Liver (tissue), 3 donors: ENCODE measurements around the gene XYLT1.

Experiments
- EGR1 ChIP-seq, 2 donors: IDR thresholded peaks; 2 replicates each; pipeline ENCODE4 v1.6.1; 2016 to 2018; ENCODE audit warnings: antibody characterized with exemption in 2 of 2, low read depth in 2 of 2
- FOXA1 ChIP-seq: IDR thresholded peaks from 2 replicates; pipeline ENCODE4 v1.6.1; 2016; ENCODE audit warnings: antibody characterized with exemption
- GABPA ChIP-seq, 2 donors: IDR thresholded peaks in 1 of 2; conservative IDR thresholded peaks in 1 of 2; 2 replicates each; pipeline ENCODE4 v1.6.1; 2016; ENCODE audit warnings: antibody characterized with exemption in 2 of 2, mild to moderate bottlenecking in 1 of 2, moderate library complexity in 1 of 2
- JUND ChIP-seq, 2 donors: IDR thresholded peaks; 2 replicates each; pipeline ENCODE4 v1.6.1; 2016; ENCODE audit warnings: antibody characterized with exemption in 2 of 2
- RXRA ChIP-seq, 2 donors: IDR thresholded peaks; 2 replicates each; pipeline ENCODE4 v1.6.1; 2017 to 2018; ENCODE audit warnings: antibody characterized with exemption in 2 of 2, mild to moderate bottlenecking in 1 of 2
- SP1 ChIP-seq: IDR thresholded peaks from 2 replicates; pipeline ENCODE4 v1.6.1; 2018; ENCODE audit warnings: antibody characterized with exemption, mild to moderate bottlenecking
- YY1 ChIP-seq: IDR thresholded peaks from 2 replicates; pipeline ENCODE4 v1.6.1; 2016; ENCODE audit warnings: antibody characterized with exemption, mild to moderate bottlenecking
- ZBTB33 ChIP-seq: IDR thresholded peaks from 2 replicates; pipeline ENCODE4 v1.6.1; 2016; ENCODE audit warnings: antibody characterized with exemption
- TF ChIP-seq, protein P1 (sequence below): fragments of 150-350 bp; IDR thresholded peaks from 2 replicates; pipeline ENCODE4 v1.5.1; 2017; ENCODE audit warnings: improper control_type of control experiment, low read depth, low read length; ENCODE audit not compliant: missing input control
- TF ChIP-seq, protein P2 (sequence below): IDR thresholded peaks from 2 replicates; pipeline ENCODE4 v1.6.1; 2016; ENCODE audit warnings: antibody characterized with exemption
- TF ChIP-seq, protein P3 (sequence below): IDR thresholded peaks from 2 replicates; pipeline ENCODE4 v1.6.1; 2016; ENCODE audit warnings: antibody characterized with exemption, mild to moderate bottlenecking
- donor health status: healthy.
- donor health status: healthy.

- TF ChIP-seq, protein P1, sequence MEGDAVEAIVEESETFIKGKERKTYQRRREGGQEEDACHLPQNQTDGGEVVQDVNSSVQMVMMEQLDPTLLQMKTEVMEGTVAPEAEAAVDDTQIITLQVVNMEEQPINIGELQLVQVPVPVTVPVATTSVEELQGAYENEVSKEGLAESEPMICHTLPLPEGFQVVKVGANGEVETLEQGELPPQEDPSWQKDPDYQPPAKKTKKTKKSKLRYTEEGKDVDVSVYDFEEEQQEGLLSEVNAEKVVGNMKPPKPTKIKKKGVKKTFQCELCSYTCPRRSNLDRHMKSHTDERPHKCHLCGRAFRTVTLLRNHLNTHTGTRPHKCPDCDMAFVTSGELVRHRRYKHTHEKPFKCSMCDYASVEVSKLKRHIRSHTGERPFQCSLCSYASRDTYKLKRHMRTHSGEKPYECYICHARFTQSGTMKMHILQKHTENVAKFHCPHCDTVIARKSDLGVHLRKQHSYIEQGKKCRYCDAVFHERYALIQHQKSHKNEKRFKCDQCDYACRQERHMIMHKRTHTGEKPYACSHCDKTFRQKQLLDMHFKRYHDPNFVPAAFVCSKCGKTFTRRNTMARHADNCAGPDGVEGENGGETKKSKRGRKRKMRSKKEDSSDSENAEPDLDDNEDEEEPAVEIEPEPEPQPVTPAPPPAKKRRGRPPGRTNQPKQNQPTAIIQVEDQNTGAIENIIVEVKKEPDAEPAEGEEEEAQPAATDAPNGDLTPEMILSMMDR: no peak
- TF ChIP-seq FOXA1: no peak
- no peak for TF ChIP-seq SP1
- no peak for TF ChIP-seq ZBTB33
- TF ChIP-seq EGR1 (IDR thresholded peaks at IDR 0.05; ENCODE audit: low read depth in 2 of 2): no peak
- TF ChIP-seq RXRA (IDR thresholded peaks at IDR 0.05): no peak
- TF ChIP-seq, protein P2, sequence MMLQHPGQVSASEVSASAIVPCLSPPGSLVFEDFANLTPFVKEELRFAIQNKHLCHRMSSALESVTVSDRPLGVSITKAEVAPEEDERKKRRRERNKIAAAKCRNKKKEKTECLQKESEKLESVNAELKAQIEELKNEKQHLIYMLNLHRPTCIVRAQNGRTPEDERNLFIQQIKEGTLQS: no peak
- TF ChIP-seq, protein P3, sequence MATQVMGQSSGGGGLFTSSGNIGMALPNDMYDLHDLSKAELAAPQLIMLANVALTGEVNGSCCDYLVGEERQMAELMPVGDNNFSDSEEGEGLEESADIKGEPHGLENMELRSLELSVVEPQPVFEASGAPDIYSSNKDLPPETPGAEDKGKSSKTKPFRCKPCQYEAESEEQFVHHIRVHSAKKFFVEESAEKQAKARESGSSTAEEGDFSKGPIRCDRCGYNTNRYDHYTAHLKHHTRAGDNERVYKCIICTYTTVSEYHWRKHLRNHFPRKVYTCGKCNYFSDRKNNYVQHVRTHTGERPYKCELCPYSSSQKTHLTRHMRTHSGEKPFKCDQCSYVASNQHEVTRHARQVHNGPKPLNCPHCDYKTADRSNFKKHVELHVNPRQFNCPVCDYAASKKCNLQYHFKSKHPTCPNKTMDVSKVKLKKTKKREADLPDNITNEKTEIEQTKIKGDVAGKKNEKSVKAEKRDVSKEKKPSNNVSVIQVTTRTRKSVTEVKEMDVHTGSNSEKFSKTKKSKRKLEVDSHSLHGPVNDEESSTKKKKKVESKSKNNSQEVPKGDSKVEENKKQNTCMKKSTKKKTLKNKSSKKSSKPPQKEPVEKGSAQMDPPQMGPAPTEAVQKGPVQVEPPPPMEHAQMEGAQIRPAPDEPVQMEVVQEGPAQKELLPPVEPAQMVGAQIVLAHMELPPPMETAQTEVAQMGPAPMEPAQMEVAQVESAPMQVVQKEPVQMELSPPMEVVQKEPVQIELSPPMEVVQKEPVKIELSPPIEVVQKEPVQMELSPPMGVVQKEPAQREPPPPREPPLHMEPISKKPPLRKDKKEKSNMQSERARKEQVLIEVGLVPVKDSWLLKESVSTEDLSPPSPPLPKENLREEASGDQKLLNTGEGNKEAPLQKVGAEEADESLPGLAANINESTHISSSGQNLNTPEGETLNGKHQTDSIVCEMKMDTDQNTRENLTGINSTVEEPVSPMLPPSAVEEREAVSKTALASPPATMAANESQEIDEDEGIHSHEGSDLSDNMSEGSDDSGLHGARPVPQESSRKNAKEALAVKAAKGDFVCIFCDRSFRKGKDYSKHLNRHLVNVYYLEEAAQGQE: no peak
- TF ChIP-seq YY1: no peak
- no peak for TF ChIP-seq JUND (IDR thresholded peaks at IDR 0.05)
- no peak for TF ChIP-seq GABPA (IDR thresholded peaks at IDR 0.05 in 1 of 2, conservative IDR thresholded peaks at IDR 0.05 in 1 of 2)
Measured at GRCh38 chr16:17294856-17295255, 175.9 kb downstream of the XYLT1 start.
